GM18858 (cell line): ENCODE data around the gene ZNF106.

Experiments
- ATAC-seq: cut with Tn5 transposase; IDR thresholded peaks from one replicate; pipeline ENCODE4 v1.9.1; 2021; ENCODE audit not compliant: unreplicated experiment

ZNF106 gene

GRCh38 chr15:42408178-42408577, 82.8 kb downstream of the ZNF106 start:
- ATAC-seq: no peak

GRCh38 chr15:42405863-42406482, 85.0 kb downstream of the ZNF106 start:
- ATAC-seq: no peak

- no peak for ATAC-seq
Measured at GRCh38 chr15:42404461-42405235, 86.3 kb downstream of the ZNF106 start.

- no peak for ATAC-seq
Measured at GRCh38 chr15:42403389-42403788, 87.6 kb downstream of the ZNF106 start.

GRCh38 chr15:42402455-42403205, 88.3 kb downstream of the ZNF106 start:
- no peak for ATAC-seq

GRCh38 chr15:42401544-42402454, 89.1 kb downstream of the ZNF106 start:
- no peak for ATAC-seq

- no peak for ATAC-seq
Measured at GRCh38 chr15:42395838-42396237, 95.1 kb downstream of the ZNF106 start.

- no peak for ATAC-seq
Measured at GRCh38 chr15:42394106-42394505, 96.8 kb downstream of the ZNF106 start.

- ATAC-seq: no peak
Measured at GRCh38 chr15:42392309-42393024, 98.5 kb downstream of the ZNF106 start.

- no peak for ATAC-seq
Measured at GRCh38 chr15:42387603-42388002, 103.3 kb downstream of the ZNF106 start.

GRCh38 chr15:42385980-42386700, 104.8 kb downstream of the ZNF106 start:
- ATAC-seq: no peak

- no peak for ATAC-seq
Measured at GRCh38 chr15:42385206-42385979, 105.5 kb downstream of the ZNF106 start.

- ATAC-seq: no peak
Measured at GRCh38 chr15:42384597-42384996, 106.3 kb downstream of the ZNF106 start.

- ATAC-seq: no peak
Measured at GRCh38 chr15:42378011-42378410, 112.9 kb downstream of the ZNF106 start.

- ATAC-seq: no peak
Measured at GRCh38 chr15:42375941-42376340, 115.0 kb downstream of the ZNF106 start.

GRCh38 chr15:42375252-42375651, 115.7 kb downstream of the ZNF106 start:
- no peak for ATAC-seq

GRCh38 chr15:42374810-42375209, 116.1 kb downstream of the ZNF106 start:
- ATAC-seq: no peak

- ATAC-seq: no peak
Measured at GRCh38 chr15:42373936-42374335, 117.0 kb downstream of the ZNF106 start.

- ATAC-seq: no peak
Measured at GRCh38 chr15:42373274-42373673, 117.7 kb downstream of the ZNF106 start.
